ENCODE measurements around the gene FHL2.

Gene FHL2

GRCh38 chr2:105396254-105397024, 2.4 kb downstream of the FHL2 start:
- Mint-ChIP-seq H3K9me3 (no peaks in the 10 kb centered on the region), H3K27ac (peak overlapping the region in 2 of 3 experiments; percentile 47 to 67), H3K4me3 (peak overlapping the region; percentile 40 to 79 (median 68)), H3K27me3 (ENCODE audit: low read depth) (peaks cover 7% of the 10 kb centered on the region), H3K36me3 (ENCODE audit: low read depth) (peaks cover 21% of the 10 kb centered on the region), H3K4me1 (peaks cover 55% of the 10 kb centered on the region)
- no peak for TF ChIP-seq CTCF (IDR thresholded peaks at IDR 0.05; ENCODE audit: unreplicated experiment in 3 of 3)

- no peak for TF ChIP-seq CTCF (IDR thresholded peaks at IDR 0.05; ENCODE audit: unreplicated experiment in 3 of 3)
- peak overlapping the region; percentile 40 to 79 (median 68) for H3K4me3 Mint-ChIP-seq
- H3K36me3 Mint-ChIP-seq (ENCODE audit: low read depth), result peaks cover 21% of the 10 kb centered on the region
- H3K27ac Mint-ChIP-seq, result peak overlapping the region in 2 of 3 experiments; percentile 47 to 67
- peaks cover 7% of the 10 kb centered on the region for H3K27me3 Mint-ChIP-seq (ENCODE audit: low read depth)
- H3K4me1 Mint-ChIP-seq, result peaks cover 58% of the 10 kb centered on the region
- H3K9me3 Mint-ChIP-seq, result no peaks in the 10 kb centered on the region
These were observed 3.2 kb downstream of the FHL2 start for GRCh38 chr2:105395691-105396090.

GRCh38 chr2:105394951-105395611, 3.8 kb downstream of the FHL2 start:
- Mint-ChIP-seq H3K27ac (peak overlapping the region in 2 of 3 experiments; percentile 47 to 67), H3K27me3 (ENCODE audit: low read depth) (peaks cover 7% of the 10 kb centered on the region), H3K4me3 (peak overlapping the region; percentile 40 to 79 (median 68)), H3K4me1 (peaks cover 56% of the 10 kb centered on the region), H3K36me3 (ENCODE audit: low read depth) (peaks cover 21% of the 10 kb centered on the region), H3K9me3 (no peaks in the 10 kb centered on the region)
- TF ChIP-seq CTCF (IDR thresholded peaks at IDR 0.05; ENCODE audit: unreplicated experiment in 3 of 3), result no peak

GRCh38 chr2:105393373-105394055, 5.3 kb downstream of the FHL2 start:
- Mint-ChIP-seq H3K27ac (peak overlapping the region in 2 of 3 experiments; percentile 68 to 81), H3K36me3 (ENCODE audit: low read depth) (peaks cover 27% of the 10 kb centered on the region), H3K4me1 (peaks cover 69% of the 10 kb centered on the region), H3K9me3 (no peaks in the 10 kb centered on the region), H3K27me3 (ENCODE audit: low read depth) (peaks cover 7% of the 10 kb centered on the region), H3K4me3 (peak overlapping the region in 1 of 3 experiments; percentile 11)
- no peak for TF ChIP-seq CTCF (IDR thresholded peaks at IDR 0.05; ENCODE audit: unreplicated experiment in 3 of 3)

- peaks cover 7% of the 10 kb centered on the region for H3K27me3 Mint-ChIP-seq (ENCODE audit: low read depth)
- no peak overlapping the region for H3K4me3 Mint-ChIP-seq
- H3K4me1 Mint-ChIP-seq, result peaks cover 72% of the 10 kb centered on the region
- no peak for TF ChIP-seq CTCF (IDR thresholded peaks at IDR 0.05; ENCODE audit: unreplicated experiment in 3 of 3)
- no peaks in the 10 kb centered on the region for H3K9me3 Mint-ChIP-seq
- H3K36me3 Mint-ChIP-seq (ENCODE audit: low read depth), result peaks cover 35% of the 10 kb centered on the region
- peak overlapping the region in 2 of 3 experiments; percentile 53 to 69 for H3K27ac Mint-ChIP-seq
These were observed 6.8 kb downstream of the FHL2 start for GRCh38 chr2:105391763-105392662.
